Endothelial cell of umbilical vein (primary cell): ENCODE data around the gene MTREX. TPM values are rescaled to one million over a fixed set of nuclear protein-coding genes. Genes with fewer than 3 reads are reported as not detected.

Experiments
- BruUV-seq: library from RNA; stranded (reverse); fragments of 400-500 nt; replicated peaks from 2 replicates; lab custom pipeline; 2021; lab: Mats Ljungman, UMichigan
- CTCF ChIA-PET: fragments of 300-600, 350-600 bp; sonication (Branson Sonifier 250); formaldehyde crosslinking; loops from one replicate; lab custom pipeline; 2021; ENCODE audit warnings: antibody characterized with exemption, inconsistent platforms; lab: Charles Lee
- POLR2A ChIA-PET: fragments of 300-600, 350-600 bp; sonication (Branson Sonifier 250); formaldehyde crosslinking; loops from one replicate; lab custom pipeline; 2021; ENCODE audit warnings: antibody characterized with exemption, inconsistent platforms; lab: Charles Lee
- DNase-seq: peaks from one replicate; pipeline ENCODE4 v3.0.0-alpha.2; 2011; ENCODE audit warnings: low read depth, low spot score
- FAIRE-seq: peaks from 2 replicates; lab custom pipeline; 2011; peaks lifted over from hg19 to GRCh38; lab: Jason Lieb, UNC
- H2AFZ ChIP-seq: 2 replicates; pipeline ENCODE4 v1.6.0; 2012; ENCODE audit warnings: low read depth, low read length, control low read depth, inconsistent platforms
- H3K27ac ChIP-seq: 2 replicates; pipeline ENCODE4 v1.5.1; 2011; ENCODE audit warnings: low read depth, mild to moderate bottlenecking, control low read depth, low read length, moderate library complexity; ENCODE audit not compliant: insufficient read depth
- H3K27me3 ChIP-seq, 2 experiments: 2 replicates each; pipeline versions ENCODE4 v1.6.0 to v1.6.1; 2011; ENCODE audit warnings: low read length in 2 of 2, mixed read lengths in 1 of 2; ENCODE audit not compliant: control insufficient read depth in 2 of 2, insufficient read depth in 2 of 2
- H3K36me3 ChIP-seq, 2 experiments: 2 replicates in 1 of 2; 3 replicates in 1 of 2; pipeline ENCODE4 v1.5.1; 2011; ENCODE audit warnings: low read length in 2 of 2, mild to moderate bottlenecking in 1 of 2, moderate library complexity in 1 of 2; ENCODE audit not compliant: control insufficient read depth in 2 of 2, insufficient read depth in 2 of 2; ENCODE audit errors: extremely low read depth in 1 of 2
- H3K4me1 ChIP-seq: 3 replicates; pipeline ENCODE4 v1.5.1; 2011; ENCODE audit warnings: mild to moderate bottlenecking, low read length; ENCODE audit not compliant: control insufficient read depth, insufficient read depth; ENCODE audit errors: extremely low read depth
- H3K4me2 ChIP-seq: 2 replicates; pipeline ENCODE4 v1.6.1; 2011; ENCODE audit warnings: low read length, control low read depth, mixed read lengths; ENCODE audit not compliant: insufficient read depth
- H3K4me3 ChIP-seq, 3 experiments: fragments of 200-600 bp in 1 of 3; sonication (generic), shearing (Covaris generic) in 1 of 3; replicated peaks in 1 of 3; 2 replicates each; pipeline ENCODE4 v1.5.1; 2011 to 2016; ENCODE audit warnings: control low read depth in 3 of 3, low read length in 3 of 3, mild to moderate bottlenecking in 2 of 3, inconsistent platforms in 1 of 3, low read depth in 1 of 3, moderate library complexity in 1 of 3; ENCODE audit not compliant: insufficient read depth in 1 of 3
- H3K79me2 ChIP-seq: 2 replicates; pipeline ENCODE4 v1.6.0; 2012; ENCODE audit warnings: low read length, inconsistent platforms; ENCODE audit not compliant: control insufficient read depth, insufficient read depth
- H3K9ac ChIP-seq: replicated peaks from 2 replicates; pipeline ENCODE3; 2011; ENCODE audit warnings: low read length, control low read depth; ENCODE audit not compliant: insufficient read depth; ENCODE audit errors: extremely low read depth
- H3K9me1 ChIP-seq: replicated peaks from 3 replicates; pipeline ENCODE4 v1.6.0; 2011; ENCODE audit warnings: mild to moderate bottlenecking, low read length; ENCODE audit not compliant: control insufficient read depth, insufficient read depth; ENCODE audit errors: extremely low read depth
- H3K9me3 ChIP-seq: replicated peaks from 2 replicates; pipeline ENCODE4 v1.5.1; 2012; ENCODE audit warnings: low read length, inconsistent platforms; ENCODE audit not compliant: control insufficient read depth, insufficient read depth
- H4K20me1 ChIP-seq: replicated peaks from 2 replicates; pipeline ENCODE3; 2011; ENCODE audit warnings: mild to moderate bottlenecking, low read length; ENCODE audit not compliant: control insufficient read depth, insufficient read depth; ENCODE audit errors: extremely low read depth
- CTCF ChIP-seq, 2 donors: IDR thresholded peaks; 1 replicate in 1 of 2; 2 replicates in 1 of 2; pipeline ENCODE4 v1.5.1; 2011; ENCODE audit warnings: low read length in 2 of 2, mild to moderate bottlenecking in 2 of 2, moderate library complexity in 2 of 2, control low read depth in 1 of 2, inconsistent platforms in 1 of 2, low read depth in 1 of 2; ENCODE audit not compliant: insufficient read depth in 1 of 2; ENCODE audit errors: extremely low read depth in 1 of 2
- EZH2 ChIP-seq: IDR thresholded peaks from 2 replicates; pipeline ENCODE4 v1.6.1; 2012; ENCODE audit warnings: borderline replicate concordance, low read depth, mild to moderate bottlenecking, moderate library complexity, low read length, inconsistent platforms; ENCODE audit not compliant: severe bottlenecking
- FOS ChIP-seq: IDR thresholded peaks from 2 replicates; pipeline ENCODE4 v1.6.1; 2011; ENCODE audit warnings: mild to moderate bottlenecking, low read length, moderate library complexity, borderline replicate concordance; ENCODE audit not compliant: insufficient read depth
- GATA2 ChIP-seq: IDR thresholded peaks from 2 replicates; pipeline ENCODE4 v1.7.0; 2011; ENCODE audit warnings: low read depth, mild to moderate bottlenecking, moderate library complexity, mixed read lengths, low read length; ENCODE audit not compliant: insufficient read length, insufficient read depth
- JUN ChIP-seq: IDR thresholded peaks from 2 replicates; pipeline ENCODE4 v1.6.1; 2011; ENCODE audit warnings: borderline replicate concordance, low read depth; ENCODE audit not compliant: insufficient read length, insufficient read depth
- MAX ChIP-seq: IDR thresholded peaks from 2 replicates; pipeline ENCODE4 v1.6.1; 2011; ENCODE audit not compliant: insufficient read depth, insufficient read length
- MYC ChIP-seq: IDR thresholded peaks from one replicate; pipeline ENCODE4 v1.6.1; 2011; ENCODE audit warnings: mild to moderate bottlenecking, low read depth, low read length
- POLR2A ChIP-seq: IDR thresholded peaks from 2 replicates; pipeline ENCODE4 v1.6.1; 2012; ENCODE audit warnings: low read depth, mild to moderate bottlenecking, control low read depth, low read length
- POLR2AphosphoS5 ChIP-seq: IDR thresholded peaks from 2 replicates; pipeline ENCODE4 v1.6.1; 2012; ENCODE audit warnings: low read depth, mild to moderate bottlenecking, control low read depth, low read length, moderate library complexity; ENCODE audit not compliant: insufficient read depth
- dilution Hi-C: fragments of 300-500 bp; cut with MboI; formaldehyde crosslinking; loops from one replicate; pipeline ENCODE4 v1.15.0; 2019; ENCODE audit warnings: low sequenced_read_pairs; ENCODE audit not compliant: extremely low pct_ligation_motif_present
- intact Hi-C: fragments of 100-400 bp; cut with micrococcal nuclease; formaldehyde crosslinking; loops from one replicate; pipeline ENCODE4 v1.10.0; 2022
- polyA plus RNA-seq, 4 experiments: library from polyadenylated mRNA; depleted of rRNA in 3 of 4; stranded (reverse) in 3 of 4; unstranded in 1 of 4; fragments of >200 nt; gene quantifications; 2 replicates each; pipeline versions ENCODE4 v1.2.1 to v1.2.3, GENCODE V29; 2011 to 2012; ENCODE audit warnings: missing spikeins in 1 of 4
- total RNA-seq: library from RNA; stranded (reverse); gene quantifications from 2 replicates; pipeline ENCODE4 v1.2.3, GENCODE V29; 2021

Gene MTREX
- total and polyA plus RNA-seq, 2 donors (not counting 3 experiments of a cell fraction or from before 2014, with no cell fraction given): 9.8 to 76.3 TPM

GRCh38 chr5:55316289-55316688 is 8.5 kb downstream of the MTREX start:
- no peak for TF ChIP-seq POLR2A
- no peak for TF ChIP-seq CTCF (IDR thresholded peaks at IDR 0.05; ENCODE audit: extremely low read depth in 1 of 2, insufficient read depth in 1 of 2, low read depth in 1 of 2, low read length in 2 of 2)
- no peak for TF ChIP-seq POLR2AphosphoS5
- TF ChIP-seq MYC: no peak
- H3K4me1 ChIP-seq: no peaks in the 10 kb centered on the region
- H3K27me3 ChIP-seq: no peaks in the 10 kb centered on the region
- POLR2A ChIA-PET: no interaction called here
- intact Hi-C loops (no loop called here), dilution Hi-C loops (no loop called here)
- no peak overlapping the region for H3K27ac ChIP-seq
- no peak overlapping the region for H3K4me2 ChIP-seq
- H3K9me1 ChIP-seq: no peaks in the 10 kb centered on the region
- H4K20me1 ChIP-seq: no peaks in the 10 kb centered on the region
- no TSS peak for BruUV-seq
- H3K9me3 ChIP-seq: no peaks in the 10 kb centered on the region
- H3K36me3 ChIP-seq: no peaks in the 10 kb centered on the region
- H3K9ac ChIP-seq: no peak overlapping the region
- H3K4me3 ChIP-seq: no peak overlapping the region
- CTCF ChIA-PET: no interaction called here
- DNase-seq: no peak
- no peak for FAIRE-seq
- H2AFZ ChIP-seq: no peak overlapping the region
- peaks cover 98% of the 10 kb centered on the region for H3K79me2 ChIP-seq

- Histone ChIP-seq H4K20me1 (no peaks in the 10 kb centered on the region), H2AFZ (no peak overlapping the region), H3K27ac (no peak overlapping the region), H3K4me1 (no peaks in the 10 kb centered on the region), H3K9me3 (no peaks in the 10 kb centered on the region), H3K36me3 (no peaks in the 10 kb centered on the region), H3K9me1 (no peaks in the 10 kb centered on the region), H3K9ac (no peak overlapping the region), H3K79me2 (peaks cover 98% of the 10 kb centered on the region), H3K27me3 (no peaks in the 10 kb centered on the region), H3K4me3 (no peak overlapping the region), H3K4me2 (no peak overlapping the region)
- TF ChIP-seq POLR2A (no peak), POLR2AphosphoS5 (no peak), EZH2 (no peak), JUN (no peak), MAX (no peak), FOS (no peak), MYC (no peak), CTCF (IDR thresholded peaks at IDR 0.05; ENCODE audit: extremely low read depth in 1 of 2, insufficient read depth in 1 of 2, low read depth in 1 of 2, low read length in 2 of 2) (no peak), GATA2 (no peak)
- CTCF ChIA-PET: no interaction called here
- dilution Hi-C loops: no loop called here
- DNase-seq (no peak), FAIRE-seq (no peak)
- no TSS peak for BruUV-seq
- POLR2A ChIA-PET: no interaction called here
- intact Hi-C loops: no loop called here
These were observed 9.0 kb downstream of the MTREX start for GRCh38 chr5:55316837-55317236.
